AG20443 (cell line): Measurements from ENCODE around the gene RCAN1.

ENCODE experiments used
- DNase-seq: peaks from one replicate; pipeline ENCODE4 v3.0.0; 2012; ENCODE audit warnings: low spot score, mixed read lengths

The RCAN1 gene

DNA sequence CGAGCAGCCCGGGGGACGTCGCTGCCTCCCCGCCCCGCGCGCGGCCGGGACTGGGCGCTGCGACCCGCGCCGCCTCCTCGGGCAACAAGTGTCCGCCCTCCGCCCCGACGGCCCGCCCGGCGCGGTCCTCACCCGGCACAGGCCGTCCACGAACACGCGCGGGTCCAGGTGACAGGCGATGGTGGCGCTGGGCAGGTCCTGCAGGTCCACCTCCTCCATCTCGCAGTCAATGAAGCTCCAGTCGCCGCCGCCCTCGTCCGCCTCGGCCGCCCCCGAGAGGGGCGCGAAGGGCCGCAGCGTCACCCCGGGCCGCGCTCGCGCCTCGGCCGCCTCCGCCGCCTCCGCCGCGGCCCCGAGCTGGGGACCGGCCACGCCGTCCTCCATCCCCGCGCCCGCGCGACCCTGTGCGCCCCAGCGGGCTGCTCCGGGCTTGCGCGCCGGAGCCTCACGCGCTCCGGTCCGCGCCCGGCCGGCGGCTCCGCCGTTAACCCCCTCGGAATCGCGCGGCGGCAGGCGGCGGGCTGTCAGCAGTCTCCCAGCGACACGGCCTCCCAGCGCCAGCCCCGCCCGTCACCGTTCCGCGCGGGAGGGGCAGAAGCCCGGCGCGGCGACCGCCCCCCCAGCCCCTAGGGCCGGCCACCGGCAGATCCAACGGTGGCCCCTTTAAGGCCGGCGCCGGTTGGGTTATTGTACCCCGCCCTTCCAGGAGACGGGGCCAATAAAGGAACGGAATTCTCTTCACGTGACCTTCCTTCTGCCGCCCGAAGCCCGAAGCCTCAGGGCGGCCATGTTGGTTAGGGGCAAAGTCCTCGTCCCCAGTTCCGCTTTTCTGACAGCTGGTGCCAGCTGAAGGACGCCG, at the start of gene RCAN1:
Gene RCAN1 (minus strand): TSS at position 486 of the 859 bp plus-strand sequence. CDS start 102 bp downstream, at position 384.
- DNase-seq, result peak; percentile 97

DNA sequence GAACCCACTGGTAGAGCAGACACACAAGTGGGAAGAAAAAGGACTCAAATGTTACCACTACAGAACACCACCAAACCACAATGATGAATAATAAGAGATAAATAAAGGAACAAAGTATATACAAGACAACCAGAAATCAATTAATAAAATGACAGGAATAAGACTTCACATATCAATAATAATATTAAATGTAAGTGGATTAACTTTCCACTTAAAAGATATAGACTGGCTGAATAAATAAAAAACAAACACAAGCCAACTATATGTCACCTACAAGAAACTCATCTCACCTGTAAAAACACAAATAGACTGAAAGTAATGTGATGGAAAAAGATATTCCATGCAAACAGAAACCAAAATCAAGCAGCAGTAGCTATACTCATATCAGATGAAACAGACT, 46.9 kb upstream of the RCAN1 start:
- no peak for DNase-seq

DNA sequence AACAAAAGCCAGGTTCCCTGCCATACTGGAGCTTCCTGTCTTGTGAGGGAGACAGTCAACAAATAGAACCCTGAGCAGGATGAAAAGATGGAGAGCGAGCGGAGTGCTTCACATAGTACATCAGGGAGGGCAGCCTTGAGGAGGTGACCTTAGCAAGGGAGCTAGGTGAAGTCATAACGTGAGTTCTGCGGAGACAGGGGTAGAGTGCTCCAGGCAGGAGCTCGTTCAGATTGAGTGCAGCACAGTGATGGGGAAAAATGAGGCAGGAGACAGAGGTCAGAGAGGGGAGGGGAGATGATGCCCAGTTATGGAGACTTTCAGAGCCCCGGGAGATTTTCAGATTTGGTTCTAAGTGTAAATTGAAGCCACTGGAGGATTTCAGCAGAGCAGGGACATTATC, 38.6 kb upstream of the RCAN1 start:
- DNase-seq, result no peak

DNA sequence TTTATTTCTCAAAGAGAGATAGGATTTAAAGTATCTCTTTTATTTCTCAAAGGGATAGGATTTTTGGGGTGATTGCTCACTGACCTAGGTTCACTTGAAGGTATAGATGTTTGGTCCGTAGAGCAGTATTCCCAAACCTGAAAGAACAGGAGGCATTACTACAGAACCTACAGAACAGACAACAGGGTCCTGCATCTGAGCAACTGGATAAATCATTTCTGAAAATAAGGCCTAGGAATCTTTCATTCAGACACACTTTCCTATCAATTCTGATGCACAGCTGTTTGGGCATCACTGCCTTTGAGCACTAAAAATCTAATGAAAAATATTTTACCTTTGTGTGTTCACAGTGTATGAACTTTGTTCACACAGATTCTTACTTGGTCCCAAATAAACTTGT, 36.7 kb upstream of the RCAN1 start:
- DNase-seq, result no peak

DNA sequence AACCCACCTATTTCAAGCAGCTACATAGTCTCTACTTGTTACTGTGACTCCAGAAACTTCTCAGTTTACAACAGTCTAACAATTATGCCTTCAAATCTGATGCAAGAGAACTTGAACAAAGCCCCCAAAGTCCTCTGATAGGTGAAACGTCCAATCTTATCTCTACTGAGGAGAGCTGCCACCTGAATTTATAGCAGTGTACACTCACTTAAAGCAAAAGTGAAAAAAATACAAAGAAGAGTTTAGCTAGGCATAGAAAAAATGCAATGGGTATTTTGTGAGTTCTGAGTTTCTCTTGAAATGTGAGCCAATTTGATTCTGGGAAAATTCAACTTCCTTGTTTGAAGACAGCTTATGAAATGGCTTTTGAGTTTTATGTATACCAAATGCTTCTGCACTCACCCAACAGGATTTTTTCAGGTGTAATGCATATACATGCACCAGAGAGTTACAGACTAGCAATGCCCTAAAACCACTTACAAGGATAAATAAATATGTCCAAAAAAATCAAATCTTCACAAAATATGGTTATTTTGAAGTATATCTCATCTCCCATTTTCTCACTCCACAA, 36.0 kb upstream of the RCAN1 start:
- no peak for DNase-seq

DNA sequence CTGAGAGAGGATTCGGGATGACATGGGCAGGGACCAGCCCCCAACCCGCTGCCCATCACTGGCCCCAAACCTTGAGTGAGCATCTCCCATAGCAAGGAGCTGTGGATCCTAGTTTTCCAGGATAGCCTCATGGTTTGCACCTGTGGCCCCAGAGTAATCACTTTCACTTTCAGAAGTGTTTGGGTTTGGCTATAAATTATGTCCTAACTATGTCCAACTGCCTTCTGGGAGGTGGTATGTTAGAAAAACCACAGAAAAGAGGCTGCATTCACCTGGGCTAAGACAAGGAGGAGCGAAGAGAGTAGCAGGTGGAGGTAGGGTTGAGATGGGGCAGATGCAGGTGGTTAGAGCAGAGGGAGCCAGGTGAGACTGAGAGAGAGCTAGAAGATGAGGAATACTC, 34.5 kb upstream of the RCAN1 start:
- DNase-seq, result no peak

DNA sequence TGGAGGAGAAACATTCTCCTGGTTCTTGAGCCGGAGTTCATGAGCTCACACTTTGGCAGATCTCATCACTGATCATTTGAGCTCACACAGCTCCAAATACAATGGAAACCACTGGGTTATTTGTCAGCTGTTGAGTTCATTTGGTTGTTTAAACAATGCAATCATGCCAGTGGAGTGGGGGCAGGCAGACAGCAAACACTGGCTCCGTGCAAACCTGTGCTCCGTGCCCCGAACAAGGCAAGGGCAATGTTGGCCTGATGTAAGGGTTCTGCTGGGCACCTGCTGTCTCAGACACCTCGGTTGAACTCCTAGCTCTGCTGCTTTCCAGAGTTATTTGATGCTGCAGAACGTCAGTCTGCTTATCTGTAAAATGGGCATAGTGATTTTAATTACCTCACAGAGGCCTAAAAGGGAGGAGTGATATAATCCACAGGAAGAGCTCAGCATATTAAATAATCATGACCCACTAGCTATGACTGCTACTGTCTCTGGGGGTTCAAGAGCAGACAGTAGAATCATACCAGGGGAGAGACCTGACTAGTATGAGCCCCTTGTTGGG, 33.9 kb upstream of the RCAN1 start:
- no peak for DNase-seq

DNA sequence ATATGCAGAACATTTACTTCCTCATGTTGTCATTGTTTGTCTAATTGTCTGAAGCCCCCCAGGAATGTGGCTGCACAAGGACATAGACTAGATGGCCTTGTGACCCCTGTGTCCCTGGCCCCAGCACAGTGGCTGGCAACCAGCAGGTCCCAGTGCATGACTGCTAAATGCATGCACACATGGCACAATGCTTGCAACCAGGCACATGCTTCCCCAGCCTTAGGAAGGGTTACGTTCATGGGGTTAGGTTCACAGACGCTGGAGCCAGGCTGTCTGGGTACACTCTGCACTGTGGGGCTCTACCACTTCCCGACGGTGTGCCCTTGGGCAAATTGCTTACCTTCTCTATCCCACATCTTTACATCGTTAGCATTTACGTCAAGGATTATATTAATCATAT, 32.6 kb upstream of the RCAN1 start:
- no peak for DNase-seq

DNA sequence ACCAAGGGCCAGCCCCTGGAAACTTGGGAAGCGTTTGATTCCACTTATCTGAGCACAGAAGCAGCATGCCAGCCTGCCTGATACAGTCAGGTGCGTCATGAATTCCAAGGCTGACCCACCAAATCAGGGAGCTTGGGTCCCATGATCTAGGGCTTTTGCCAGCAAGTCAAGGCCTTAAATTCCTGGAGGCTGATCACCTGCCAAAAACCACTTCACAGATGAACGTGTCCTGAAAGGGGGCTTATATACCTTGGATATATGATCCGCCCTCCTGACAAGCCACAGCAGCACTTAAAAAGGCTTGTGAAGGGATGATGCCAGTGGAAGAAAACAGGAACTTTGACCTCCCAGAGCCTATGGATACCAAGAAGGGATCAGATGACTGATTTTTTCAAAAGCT, 29.9 kb upstream of the RCAN1 start:
- DNase-seq, result no peak

DNA sequence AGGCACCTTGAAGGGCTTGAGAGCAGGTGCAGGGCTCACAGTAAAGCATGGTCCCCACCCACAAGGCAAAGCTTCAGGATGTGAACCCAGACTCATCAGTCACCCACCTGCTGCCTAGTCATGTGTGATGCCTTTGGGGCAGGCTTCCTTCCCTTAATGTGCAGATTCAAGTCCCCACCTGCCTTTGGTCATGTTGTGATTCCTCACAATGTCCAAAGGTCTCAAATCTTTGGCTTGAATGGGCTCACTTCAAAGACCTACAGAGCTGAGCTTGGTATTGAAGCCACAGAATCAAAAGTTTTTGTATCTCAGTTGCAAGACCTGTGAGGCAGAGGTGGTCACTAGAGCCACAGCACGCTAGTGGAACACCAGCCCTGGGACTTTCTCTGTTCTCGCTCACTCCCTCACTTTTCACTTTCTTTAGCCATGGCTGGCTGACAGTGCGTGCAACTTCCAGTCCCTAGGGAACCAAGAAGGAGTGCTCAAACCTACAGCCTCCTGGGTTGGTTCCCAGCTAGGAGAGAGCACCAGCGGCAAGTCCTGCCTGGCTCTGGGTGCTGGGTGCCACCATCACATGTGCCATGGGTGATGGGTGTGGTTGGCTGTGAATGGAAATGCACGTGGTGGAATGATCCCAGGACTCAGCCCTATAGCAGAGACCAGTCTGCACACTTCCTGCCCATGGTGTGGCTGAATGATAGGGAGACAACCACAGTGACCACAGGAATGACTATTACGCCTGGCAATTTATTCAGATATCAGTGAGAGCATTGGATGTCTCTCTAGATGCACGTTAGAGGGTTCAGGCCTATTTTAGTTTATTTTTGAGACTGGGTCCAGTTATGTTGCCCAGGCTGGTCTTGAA, 27.5 kb upstream of the RCAN1 start:
- DNase-seq, result peak; percentile 60

DNA sequence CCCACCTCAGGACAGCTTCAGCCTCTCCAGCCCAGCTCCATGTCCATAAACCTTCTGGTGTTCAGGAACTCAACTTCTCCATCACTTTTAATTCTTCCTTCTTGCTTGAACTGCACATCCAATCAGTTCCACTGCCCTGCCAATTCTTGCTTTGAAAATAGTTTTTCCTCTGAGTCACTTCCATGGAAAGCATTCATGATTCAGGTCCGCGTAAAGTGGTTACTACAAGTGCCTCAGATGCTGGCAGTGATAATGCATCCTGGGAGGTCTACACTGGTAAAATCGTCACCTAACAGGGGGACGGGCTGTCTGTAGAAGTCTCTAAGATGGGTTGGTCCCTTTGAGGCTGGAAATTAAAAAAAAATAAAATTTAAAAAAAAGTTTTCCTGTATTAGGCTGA, 25.9 kb upstream of the RCAN1 start:
- DNase-seq, result peak; percentile 84

DNA sequence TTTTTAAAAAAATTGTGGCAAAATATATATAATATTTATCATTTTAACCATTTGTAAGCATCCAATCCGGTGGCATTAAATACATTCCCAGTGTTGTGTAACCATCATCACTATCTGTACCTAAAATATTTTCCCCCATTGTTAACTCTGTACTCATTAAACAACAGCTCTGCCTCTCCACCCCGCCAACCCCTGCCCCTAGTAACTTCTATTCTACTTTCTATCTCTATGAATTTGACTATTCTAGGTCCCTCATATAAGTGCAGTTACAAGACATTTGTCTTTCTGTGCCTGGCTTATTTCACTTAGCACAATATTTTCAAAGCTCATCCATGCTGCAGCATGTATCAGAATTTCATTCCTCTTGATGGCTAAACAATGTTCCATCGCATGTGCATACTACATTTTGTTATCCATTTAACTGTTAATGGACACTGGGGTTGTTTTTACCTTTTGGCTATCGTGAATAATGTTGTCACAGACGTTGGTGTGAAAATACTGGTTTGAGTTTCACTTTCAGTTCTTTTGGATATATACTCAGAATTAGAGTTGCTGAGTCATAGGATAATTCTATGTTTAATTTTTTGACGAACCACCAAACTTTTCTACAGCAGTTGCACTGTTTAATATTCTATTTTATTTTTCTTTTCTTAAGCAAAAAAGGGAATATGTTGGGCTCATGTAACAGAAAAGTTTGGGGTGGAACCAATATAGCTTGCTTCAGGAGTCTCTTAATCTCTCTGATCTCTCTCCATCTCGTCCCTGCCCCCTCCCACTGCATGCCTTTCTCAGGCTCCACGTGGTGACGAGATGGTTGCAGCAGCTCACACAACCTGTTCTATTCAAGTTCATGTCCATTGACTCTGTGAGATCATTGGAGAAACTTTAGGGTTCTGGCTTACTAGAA, 25.2 kb upstream of the RCAN1 start:
- no peak for DNase-seq

DNA sequence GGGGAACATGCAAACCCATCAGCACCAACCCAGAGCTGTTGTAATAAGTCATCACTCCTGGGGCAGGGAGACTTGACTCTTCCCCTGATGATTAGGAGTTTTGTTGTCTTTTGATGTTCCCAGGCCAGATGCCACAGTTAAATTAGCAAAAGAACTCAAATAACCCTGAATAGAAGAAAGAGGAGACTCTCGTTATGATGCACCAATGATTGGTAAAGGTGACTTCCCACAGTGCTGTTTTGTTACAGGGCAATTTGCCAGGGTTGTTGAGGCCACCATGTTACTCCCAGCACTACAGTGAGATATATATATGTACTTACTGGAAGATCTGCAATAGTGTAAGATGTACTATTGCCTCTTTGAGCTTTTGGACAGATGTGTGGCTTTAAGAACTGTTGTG, 24.3 kb upstream of the RCAN1 start:
- DNase-seq, result no peak

DNA sequence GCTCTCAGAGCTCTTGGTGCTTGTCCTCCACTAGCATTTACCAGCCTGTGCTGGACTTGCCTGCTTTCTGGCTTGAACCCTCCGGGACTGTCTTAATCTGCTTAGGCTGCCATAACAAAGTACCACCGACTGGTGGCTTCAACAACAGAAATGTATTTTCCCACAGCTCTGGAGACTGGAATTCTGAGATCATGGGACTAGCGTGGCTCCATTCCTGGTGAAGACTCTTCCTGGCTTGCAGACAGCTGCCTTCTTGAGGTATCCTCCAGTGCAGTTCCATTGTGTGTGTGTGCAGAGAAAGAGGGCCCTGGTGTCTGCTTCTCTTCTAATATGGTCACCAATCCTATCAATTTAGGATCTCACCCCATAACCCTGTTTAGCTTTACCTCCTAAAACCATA, 22.0 kb upstream of the RCAN1 start:
- DNase-seq, result no peak

DNA sequence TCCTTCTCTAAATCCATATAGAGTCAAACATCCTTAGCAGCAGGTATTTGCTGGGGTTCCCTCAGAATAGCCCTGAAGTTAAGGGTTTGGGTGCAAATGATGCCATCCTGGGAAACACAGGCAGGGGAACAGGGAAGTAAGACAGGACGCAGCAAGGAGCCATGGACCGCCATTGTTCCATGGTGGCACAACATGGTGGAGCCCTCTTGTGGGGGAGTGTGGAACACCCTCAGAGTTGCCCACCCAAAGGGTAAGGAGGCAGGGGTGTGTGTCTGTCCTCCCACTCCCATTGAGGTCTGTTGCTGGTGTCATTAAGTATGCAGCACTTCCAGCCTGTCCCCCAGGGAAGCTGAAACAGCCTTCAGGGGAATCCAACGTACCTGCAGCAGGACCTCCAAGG, 20.4 kb upstream of the RCAN1 start:
- no peak for DNase-seq

DNA sequence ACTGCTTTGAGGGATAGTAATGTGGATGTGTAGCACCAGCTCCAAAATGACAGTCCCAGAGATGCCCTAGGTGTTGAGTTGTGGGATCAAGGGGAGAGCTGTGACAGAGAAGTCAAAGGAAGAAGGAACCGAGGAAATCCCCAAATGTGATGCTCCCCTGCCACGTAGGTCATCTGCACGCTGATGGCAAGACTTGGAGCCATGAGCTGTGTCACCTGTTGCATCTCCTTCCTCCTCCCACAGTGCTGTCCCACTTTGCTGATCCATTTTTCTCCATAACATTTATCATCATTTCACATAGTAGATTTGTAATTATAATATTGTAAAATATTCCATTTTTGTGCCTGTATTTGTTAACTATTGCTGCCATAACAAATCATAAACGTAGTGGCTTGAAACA, 17.6 kb upstream of the RCAN1 start:
- DNase-seq, result no peak

DNA sequence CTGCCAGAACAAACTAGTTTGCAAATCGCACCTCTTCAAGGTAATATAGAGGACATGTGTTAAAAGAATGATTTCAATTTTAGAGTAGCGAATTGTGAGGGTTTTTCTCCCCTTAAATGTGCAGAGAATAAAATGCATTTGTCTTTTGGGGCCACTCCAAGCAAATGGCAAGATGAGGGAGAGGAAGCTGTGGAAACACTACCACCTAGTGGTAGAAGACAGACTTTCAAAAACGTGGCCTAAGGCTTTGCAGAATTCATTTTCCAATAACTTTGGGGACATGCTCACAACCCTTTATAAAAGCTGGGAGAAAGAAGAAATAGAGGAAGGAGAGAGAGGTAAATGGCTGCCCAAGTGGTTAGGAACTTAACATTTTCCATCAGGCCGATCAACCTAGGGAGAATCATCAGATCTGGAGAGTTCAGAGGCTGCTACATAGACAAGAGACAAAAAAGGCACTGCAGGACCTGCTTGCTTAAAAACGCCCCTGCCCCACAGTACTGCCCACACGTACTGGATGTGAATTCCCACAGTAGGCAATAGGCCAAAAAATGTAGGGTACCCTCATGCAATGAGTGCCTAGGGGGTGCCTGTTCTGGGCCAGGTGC, 15.7 kb upstream of the RCAN1 start:
- DNase-seq, result peak; percentile 80

DNA sequence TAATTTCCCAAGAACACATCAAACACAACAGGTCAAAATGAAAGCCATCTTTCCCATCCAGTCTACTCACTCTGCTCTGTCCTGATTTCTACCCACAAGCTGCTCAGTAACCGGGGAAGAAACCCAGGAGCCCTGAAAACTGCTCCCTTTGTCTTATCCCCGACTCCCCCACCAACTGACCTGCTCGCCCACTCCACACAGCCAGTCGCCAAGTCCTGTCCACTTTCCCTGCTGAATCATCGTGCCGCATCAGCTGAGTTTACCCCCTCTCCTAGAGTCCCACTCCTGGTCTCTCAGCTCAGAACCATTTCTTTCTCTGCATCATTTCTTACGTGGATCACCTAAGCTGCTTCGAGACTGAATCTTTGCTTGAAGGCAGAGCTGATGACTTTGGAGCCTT, 11.2 kb upstream of the RCAN1 start:
- no peak for DNase-seq

DNA sequence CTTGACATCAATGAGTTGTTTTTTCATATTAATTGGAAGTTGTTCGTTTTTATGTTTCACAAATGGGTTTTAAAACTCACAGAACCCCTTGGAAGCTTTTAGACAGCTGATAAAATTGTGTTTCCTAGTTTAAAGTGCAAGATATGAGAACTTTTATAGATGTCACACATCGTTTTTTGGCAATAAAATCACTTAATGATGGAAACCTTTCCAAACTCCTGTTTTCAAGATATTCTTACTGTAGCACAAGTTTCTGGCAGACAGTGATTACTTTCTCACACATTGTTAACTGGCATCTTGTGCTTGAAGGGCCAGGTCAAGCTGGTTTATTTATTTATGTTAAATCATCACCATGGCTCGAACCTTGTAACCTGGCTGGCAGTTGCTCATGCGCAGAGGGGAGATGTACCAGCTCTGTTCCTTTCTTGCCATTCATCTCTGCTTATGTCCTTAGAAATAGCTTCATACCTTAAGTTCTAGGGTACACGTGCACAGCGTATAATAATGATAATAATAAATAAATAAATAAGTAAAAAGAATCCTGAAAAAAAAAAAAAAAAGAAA, 10.2 kb upstream of the RCAN1 start:
- DNase-seq, result no peak

DNA sequence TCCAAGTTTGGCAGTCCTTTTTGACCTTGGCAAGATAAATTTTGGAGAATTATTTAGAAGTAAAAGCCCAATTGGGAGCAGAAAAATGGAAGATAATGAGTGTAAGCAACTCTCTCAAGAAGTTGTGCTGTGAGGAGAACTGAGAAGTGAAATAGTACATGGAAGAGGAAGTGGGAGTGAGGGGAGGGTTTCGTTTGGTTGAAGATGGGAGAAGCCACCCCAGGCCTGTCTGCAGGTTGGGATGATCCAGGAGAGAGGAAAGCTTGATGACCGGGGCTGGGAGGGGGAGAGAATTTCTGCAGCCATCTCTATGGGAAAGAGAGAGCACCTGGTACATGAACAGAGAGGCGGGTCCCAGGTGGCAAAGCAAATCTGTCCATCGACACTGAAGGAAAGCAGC, 8.6 kb upstream of the RCAN1 start:
- DNase-seq, result no peak
